ENCODE measurements around the gene AP2S1. TPM values are rescaled to one million over a fixed set of nuclear protein-coding genes. Genes with fewer than 3 reads are reported as not detected.
"Not testable (repeated sequence)": the region's sequence is repeated elsewhere in the genome, so short reads cannot be mapped to it uniquely, and the experiment has no call there.

The AP2S1 gene
- 286 and 304 TPM in 2 replicates for total RNA-seq (2014; rRNA removed; shearing (Covaris generic))

DNA sequence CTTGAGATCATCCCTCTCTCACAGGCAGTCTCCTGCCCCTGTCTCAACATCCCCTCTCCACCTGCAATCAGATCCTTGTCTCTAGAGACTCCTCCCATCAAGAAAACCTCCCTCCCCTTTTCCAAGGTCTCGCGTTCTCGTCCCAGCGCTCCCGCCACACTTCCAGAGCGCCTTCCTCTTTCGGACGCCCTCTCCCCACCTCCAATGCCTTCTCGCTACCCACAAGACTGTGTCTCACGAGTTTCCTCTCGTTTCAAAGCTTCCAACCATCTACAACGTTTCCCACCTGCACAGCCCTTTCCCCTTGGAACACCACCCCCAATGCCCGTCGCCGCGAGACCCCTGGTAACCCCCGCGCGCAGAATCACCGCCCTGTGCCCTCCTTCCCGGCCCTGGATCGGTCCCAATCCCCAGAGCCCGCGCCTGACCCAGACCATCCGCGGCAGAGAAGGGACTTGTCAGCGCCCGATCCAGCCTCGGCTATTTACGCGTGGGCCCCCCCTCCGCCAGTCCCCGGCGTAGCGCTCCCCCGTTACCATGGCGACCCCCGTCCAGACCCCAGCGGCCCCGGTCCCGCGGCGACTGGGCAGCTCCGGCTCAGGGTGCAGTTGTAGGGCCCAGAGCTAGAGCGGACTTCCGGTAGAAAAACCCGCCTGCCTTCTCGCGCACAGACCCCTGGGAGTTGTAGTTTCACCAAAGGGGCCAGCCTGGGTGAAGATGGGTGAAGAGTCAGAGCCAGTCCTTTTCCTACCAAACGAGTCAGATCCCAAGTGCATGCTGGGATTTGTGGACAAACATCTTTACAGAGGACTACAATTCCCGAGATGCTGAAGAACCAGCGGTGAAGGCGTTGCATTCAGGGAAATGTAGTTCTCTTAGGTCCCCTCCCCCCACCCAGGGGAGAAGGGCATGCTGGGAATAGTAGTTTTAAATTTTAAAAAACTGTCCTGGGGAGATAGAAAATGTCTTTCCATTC is at the start of gene AP2S1:
Gene AP2S1 (minus strand): TSS at position 619 of the 976 bp plus-strand sequence. CDS start 80 bp downstream, at position 539.
- peak within 1 kb of the TSS; percentile 67 for H3K4me3 ChIP-seq
- H3K9me3 ChIP-seq (replicated peaks): no peaks in the 10 kb centered on the region
- peak; percentile 97 to 98 for DNase-seq (ENCODE audit: low read depth in 1 of 2, low spot score in 2 of 2)
- H3K27ac ChIP-seq: peak within 1 kb of the TSS; percentile 69
- no peaks in the 10 kb centered on the region for H3K27me3 ChIP-seq (replicated peaks)
- H3K36me3 ChIP-seq: peaks cover 32% of the 10 kb centered on the region
- peaks cover 13% of the 10 kb centered on the region for H3K4me1 ChIP-seq (replicated peaks)

DNA sequence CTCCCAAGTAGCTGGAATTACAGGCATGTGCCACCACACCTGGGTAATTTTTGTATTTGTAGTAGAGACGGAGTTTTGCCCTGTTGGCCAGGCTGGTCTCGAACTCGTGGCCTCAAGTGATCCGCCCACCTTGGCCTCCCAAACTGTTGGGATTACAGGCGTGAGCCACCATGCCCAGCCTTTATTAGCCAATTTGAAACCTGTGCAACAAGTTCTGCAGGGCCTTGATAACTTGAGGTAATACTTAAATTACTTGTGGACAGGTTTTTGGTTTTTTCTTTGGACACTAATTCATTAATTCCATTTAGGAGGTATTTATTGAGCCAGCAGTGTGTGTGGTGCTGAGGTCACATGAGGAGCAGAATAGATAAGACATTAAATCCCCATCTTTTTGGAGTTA is 49.7 kb upstream of the AP2S1 start:
- H3K27ac ChIP-seq: no peak overlapping the region
- peaks cover 42% of the 10 kb centered on the region for H3K4me1 ChIP-seq (replicated peaks)
- H3K27me3 ChIP-seq (replicated peaks): no peaks in the 10 kb centered on the region
- peaks cover 8% of the 10 kb centered on the region; the same call in 1 of the 2 replicates for H3K36me3 ChIP-seq
- no peak overlapping the region for H3K4me3 ChIP-seq
- DNase-seq (ENCODE audit: low read depth in 1 of 2, low spot score in 2 of 2): no peak
- no peaks in the 10 kb centered on the region for H3K9me3 ChIP-seq (replicated peaks)

DNA sequence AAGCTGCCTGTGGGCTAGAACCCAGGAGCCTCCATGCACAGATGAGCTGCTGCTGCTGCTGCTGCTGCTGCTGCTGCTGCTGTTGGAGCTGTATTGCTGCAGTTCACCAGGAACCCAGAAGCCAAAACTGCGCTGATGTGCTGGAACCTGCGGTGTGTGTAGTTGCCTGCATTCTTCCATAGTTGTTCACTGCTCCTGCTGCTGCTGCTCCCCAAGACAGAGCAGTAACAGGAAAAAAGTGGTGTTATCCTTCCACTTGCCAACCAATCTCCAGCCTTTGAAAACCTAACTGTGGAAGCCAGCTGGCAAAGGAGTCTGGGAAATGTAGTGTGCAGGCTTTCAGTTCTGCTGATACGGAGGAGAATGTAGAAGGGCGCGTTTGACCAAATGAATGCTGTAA is 48.1 kb upstream of the AP2S1 start:
- Histone ChIP-seq H3K4me3 (no peak overlapping the region), H3K36me3 (peaks cover 8% of the 10 kb centered on the region; the same call in 1 of the 2 replicates), H3K27ac (no peak overlapping the region), H3K27me3 (replicated peaks) (no peaks in the 10 kb centered on the region), H3K4me1 (replicated peaks) (peaks cover 36% of the 10 kb centered on the region), H3K9me3 (replicated peaks) (no peaks in the 10 kb centered on the region)
- no peak for DNase-seq (ENCODE audit: low read depth in 1 of 2, low spot score in 2 of 2)

DNA sequence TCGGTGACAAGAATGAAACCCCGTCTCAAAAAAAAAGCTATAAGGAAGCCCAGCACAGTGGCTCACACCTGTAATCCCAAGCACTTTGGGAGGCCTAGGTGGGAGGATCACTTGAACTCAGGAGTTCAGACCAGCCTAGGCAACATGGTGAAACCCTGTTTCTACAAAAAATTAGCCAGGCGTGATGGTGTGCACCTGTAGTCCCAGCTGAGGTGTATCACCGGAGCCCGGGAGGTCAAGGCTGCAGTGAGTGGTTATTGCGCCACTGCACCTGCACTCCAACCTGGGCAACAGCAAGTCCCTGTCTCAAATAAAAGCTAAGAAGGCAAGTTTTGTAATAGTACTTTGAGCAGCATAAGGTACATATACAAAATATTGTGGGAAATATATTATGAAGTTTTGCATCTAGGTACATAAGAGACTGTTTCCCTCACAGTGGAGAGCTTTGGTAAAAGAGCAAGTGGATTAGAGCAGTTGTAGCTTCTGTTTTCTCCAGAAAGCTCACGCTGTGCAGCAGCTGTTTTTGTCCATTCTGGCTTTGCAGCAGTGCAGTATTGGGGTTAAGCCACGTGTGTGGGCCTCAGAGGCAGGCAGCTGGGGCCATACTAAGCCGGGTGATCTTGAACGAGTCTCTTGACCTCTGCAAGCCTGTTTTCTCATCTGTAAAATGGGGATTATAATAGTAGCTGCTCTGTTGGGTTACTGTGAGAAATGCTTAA is 45.6 kb upstream of the AP2S1 start:
- Histone ChIP-seq H3K27ac (no peak overlapping the region), H3K4me3 (no peak overlapping the region), H3K36me3 (peaks cover 8% of the 10 kb centered on the region; the same call in 1 of the 2 replicates), H3K4me1 (replicated peaks) (peaks cover 20% of the 10 kb centered on the region), H3K9me3 (replicated peaks) (no peaks in the 10 kb centered on the region), H3K27me3 (replicated peaks) (no peaks in the 10 kb centered on the region)
- no peak for DNase-seq (ENCODE audit: low read depth in 1 of 2, low spot score in 2 of 2)

DNA sequence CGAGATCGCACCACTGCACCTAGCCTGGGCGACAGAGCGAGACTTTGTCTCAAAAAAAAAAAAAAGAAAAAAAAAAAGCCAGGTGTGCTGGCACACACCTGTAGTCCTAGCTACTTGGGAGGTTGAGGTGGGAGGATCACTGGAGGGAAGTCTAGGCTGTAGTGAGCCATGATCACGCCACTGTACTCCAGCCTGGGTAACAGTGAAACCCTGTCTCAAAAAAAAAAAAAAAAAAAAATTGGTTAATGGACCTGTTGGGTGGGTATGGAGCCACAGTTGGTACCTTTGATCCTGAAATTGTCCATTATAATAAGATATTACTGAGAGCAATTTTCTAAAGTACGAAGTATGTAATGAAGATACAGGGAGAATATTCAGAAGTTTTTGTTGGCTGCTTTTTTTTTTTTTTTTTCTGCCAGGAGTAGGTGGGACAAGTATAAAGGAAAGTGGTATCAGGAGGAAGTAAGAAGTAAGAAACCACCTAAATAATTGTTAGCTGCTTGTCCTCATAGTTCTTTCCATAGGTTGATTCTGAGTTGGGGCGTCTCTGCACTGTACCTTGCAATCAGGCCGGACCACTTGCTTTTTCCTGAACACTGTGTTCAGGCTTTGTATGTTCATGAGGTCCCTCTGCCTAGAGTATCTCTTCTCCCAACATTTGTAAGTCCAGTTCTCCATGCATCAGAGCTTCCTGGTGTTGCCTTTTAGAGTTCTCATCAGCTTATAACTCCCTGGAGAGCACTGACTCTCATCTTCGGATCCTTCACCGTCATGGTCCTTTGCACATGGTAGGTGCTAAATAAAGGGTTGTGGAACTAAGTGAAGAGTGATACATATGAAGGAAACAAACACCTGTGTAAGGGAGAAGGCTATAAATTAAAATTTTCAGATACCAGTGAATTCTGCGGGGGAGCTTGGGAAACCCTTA is 41.9 kb upstream of the AP2S1 start:
- Histone ChIP-seq H3K36me3 (no peaks in the 10 kb centered on the region; the same call in 1 of the 2 replicates), H3K27me3 (replicated peaks) (no peaks in the 10 kb centered on the region), H3K9me3 (replicated peaks) (no peaks in the 10 kb centered on the region), H3K4me3 (no peak overlapping the region), H3K4me1 (replicated peaks) (peaks cover 29% of the 10 kb centered on the region), H3K27ac (no peak overlapping the region)
- DNase-seq (ENCODE audit: low read depth in 1 of 2, low spot score in 2 of 2): no peak

DNA sequence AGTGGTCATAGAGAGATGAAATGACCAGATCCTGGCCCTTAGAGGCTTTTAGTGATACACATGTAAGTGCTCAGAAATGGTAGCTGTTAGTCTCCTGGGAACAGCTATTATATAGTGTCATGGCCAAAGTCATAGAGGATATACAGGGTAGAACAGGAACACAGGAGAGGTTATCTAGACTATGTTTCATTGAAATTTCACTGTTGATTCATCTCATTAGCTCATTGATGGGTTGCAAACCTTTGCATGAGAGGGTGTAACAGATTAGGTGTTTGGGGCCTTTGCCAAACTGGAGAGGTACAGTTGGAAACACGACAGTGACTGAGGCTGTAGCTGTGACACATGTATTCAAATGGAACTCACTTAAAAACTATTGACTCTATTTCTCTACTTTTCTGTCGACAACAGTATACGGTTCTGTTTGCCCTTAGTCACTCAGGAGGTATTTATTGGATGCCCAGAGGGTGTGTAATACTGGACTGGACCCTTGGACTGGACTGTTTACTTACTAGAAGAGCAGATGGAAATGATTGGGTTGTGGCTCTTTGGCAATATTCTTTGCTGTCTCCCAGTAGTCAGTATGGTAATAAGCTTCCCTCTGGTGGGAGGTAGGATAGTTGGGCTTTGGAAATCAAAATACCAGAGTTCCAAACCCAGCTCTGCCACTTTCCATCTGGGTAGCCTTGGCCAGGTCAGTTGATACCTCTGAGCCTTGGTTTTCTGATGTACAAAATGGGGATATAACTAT is 40.0 kb upstream of the AP2S1 start:
- peak overlapping the region; percentile 47 for H3K27ac ChIP-seq
- H3K4me1 ChIP-seq (replicated peaks): peaks cover 39% of the 10 kb centered on the region
- H3K4me3 ChIP-seq: no peak overlapping the region
- no peaks in the 10 kb centered on the region; the same call in 1 of the 2 replicates for H3K36me3 ChIP-seq
- DNase-seq (ENCODE audit: low read depth in 1 of 2, low spot score in 2 of 2): peak; percentile 53 to 77
- H3K9me3 ChIP-seq (replicated peaks): no peaks in the 10 kb centered on the region
- H3K27me3 ChIP-seq (replicated peaks): no peaks in the 10 kb centered on the region

DNA sequence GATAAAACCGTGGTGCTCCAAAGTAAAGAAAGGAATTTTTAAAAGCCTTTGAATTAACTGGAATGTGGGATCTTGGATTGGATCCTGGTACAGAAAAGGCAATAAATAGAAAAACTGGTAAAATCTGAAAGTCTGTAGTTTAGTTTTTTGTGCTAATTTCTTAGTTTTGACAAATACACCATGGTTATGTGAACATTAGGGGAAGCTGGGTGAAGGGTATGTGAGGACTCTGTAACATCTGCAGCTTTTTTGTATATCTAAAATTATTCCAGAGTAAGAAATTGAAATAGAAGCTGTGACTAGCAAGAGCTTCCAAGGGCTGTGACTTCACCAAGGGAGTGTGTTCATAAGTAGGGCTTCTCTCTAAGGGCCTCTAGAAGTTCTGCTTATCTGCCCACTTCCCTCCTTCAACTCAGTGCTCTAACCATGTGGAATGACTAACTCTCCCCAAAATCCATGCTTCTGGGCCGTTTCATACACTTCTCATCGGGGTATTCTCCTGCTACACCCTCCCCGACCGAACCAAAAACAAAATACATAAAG is 36.7 kb upstream of the AP2S1 start:
- H3K4me3 ChIP-seq: no peak overlapping the region
- no peak for DNase-seq (ENCODE audit: low read depth in 1 of 2, low spot score in 2 of 2)
- peaks cover 27% of the 10 kb centered on the region for H3K4me1 ChIP-seq (replicated peaks)
- H3K36me3 ChIP-seq: no peaks in the 10 kb centered on the region
- H3K27me3 ChIP-seq (replicated peaks): no peaks in the 10 kb centered on the region
- H3K9me3 ChIP-seq (replicated peaks): no peaks in the 10 kb centered on the region
- no peak overlapping the region for H3K27ac ChIP-seq

DNA sequence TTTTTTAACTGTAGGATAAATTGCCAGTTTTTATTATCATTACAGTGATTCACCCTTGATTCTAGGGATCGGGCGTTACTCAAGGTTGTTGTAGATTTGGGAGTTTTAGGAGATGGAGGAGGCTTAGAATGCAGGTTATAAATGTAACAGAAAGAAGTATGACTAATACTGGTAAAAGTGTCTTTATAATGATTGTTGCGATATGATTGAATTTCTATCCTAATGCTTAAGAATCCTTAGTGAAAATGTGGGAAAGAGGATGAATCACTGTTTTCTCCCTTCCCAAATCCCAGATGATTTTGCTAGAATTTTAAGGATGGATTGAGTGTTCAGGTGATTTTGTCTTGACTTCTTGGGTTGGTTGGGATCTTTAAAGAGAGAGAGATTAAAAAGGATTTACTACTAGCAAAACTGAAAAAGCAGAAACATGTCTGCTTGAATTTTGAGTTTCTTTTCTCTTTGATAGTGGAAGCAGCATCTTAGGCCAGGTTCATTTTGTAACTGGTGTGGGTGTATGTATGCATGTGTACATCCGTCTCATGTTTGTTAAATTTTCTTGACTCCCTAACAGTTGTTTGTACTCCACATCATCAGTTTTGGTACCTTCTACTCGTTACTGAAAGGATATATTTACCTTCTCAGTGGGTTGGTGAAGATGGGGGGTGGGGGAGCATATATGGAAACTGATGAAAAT is 36.0 kb upstream of the AP2S1 start:
- Histone ChIP-seq H3K27me3 (replicated peaks) (no peaks in the 10 kb centered on the region), H3K4me1 (replicated peaks) (peaks cover 27% of the 10 kb centered on the region), H3K36me3 (no peaks in the 10 kb centered on the region), H3K4me3 (no peak overlapping the region), H3K27ac (no peak overlapping the region), H3K9me3 (replicated peaks) (no peaks in the 10 kb centered on the region)
- no peak for DNase-seq (ENCODE audit: low read depth in 1 of 2, low spot score in 2 of 2)

DNA sequence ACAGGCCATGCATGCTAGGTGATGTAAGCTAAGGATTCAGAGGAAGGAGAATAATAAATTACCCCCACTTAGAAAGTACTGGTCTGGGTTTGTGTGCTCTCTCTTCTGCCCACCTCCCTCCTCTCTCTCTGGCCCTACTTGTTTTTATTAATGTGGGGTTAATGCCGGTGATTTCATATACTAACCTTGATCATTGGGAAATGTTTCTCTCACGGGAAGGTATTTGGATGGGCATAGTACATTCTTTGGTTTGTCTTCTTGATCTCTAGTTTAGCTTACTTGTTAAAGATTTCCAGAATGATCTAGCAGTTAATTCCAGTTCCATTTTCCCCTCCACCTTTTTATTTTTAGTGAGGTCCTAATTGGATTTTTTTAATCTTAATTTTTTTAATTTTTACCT is 34.8 kb upstream of the AP2S1 start:
- H3K9me3 ChIP-seq (replicated peaks): no peaks in the 10 kb centered on the region
- peaks cover 5% of the 10 kb centered on the region; the same call in 1 of the 2 replicates for H3K36me3 ChIP-seq
- H3K27me3 ChIP-seq (replicated peaks): no peaks in the 10 kb centered on the region
- H3K27ac ChIP-seq: no peak overlapping the region
- no peak overlapping the region for H3K4me3 ChIP-seq
- DNase-seq (ENCODE audit: low read depth in 1 of 2, low spot score in 2 of 2): no peak
- peaks cover 26% of the 10 kb centered on the region for H3K4me1 ChIP-seq (replicated peaks)

DNA sequence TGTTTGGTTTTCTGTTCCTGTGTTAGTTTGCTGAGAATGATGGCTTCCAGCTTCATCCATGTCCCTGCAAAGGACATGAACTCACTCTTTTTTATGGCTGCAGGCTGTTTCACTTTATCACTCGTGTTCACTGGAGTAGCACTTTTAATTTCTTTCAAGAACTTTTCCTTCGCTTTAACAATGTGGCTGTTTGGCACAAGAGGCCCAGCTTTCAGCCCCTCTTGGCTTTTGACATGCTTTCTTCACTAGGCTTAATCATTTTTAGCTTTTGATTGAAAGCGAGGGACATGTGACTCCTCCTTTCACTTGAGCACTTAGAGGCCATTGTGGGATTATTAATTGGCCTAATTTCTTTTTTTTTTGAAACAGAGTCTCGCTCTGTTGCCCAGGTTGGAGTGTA is 32.1 kb upstream of the AP2S1 start:
- not testable (repeated sequence) for H3K27me3 ChIP-seq (replicated peaks); DNase-seq (ENCODE audit: low read depth in 1 of 2, low spot score in 2 of 2); H3K4me3 ChIP-seq; H3K27ac ChIP-seq; H3K36me3 ChIP-seq; H3K9me3 ChIP-seq (replicated peaks)
- peaks cover 46% of the 10 kb centered on the region for H3K4me1 ChIP-seq (replicated peaks)

DNA sequence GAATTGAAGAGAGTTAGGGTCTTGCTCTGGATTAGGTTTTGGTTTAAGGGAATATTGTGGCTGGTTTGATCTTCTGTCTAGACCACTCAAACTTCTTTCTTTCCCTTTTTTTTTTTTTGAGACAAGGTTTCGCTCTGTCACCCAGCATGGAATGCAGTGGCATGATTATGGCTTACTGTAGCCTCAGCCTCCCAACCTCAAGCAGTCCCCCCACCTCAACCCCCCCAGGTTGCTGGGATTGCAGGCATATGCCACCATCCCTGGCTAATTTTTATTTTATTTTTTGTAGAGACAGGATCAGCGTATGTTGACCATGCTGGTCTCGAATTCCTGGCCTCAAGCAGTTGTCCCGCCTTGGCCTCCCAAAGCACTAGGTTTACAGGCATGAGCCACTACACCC is 31.4 kb upstream of the AP2S1 start:
- DNase-seq (ENCODE audit: low read depth in 1 of 2, low spot score in 2 of 2): no peak
- no peaks in the 10 kb centered on the region for H3K9me3 ChIP-seq (replicated peaks)
- no peak overlapping the region for H3K27ac ChIP-seq
- peaks cover 8% of the 10 kb centered on the region; the same call in 1 of the 2 replicates for H3K36me3 ChIP-seq
- H3K4me3 ChIP-seq: no peak overlapping the region
- H3K4me1 ChIP-seq (replicated peaks): peaks cover 45% of the 10 kb centered on the region
- H3K27me3 ChIP-seq (replicated peaks): no peaks in the 10 kb centered on the region

DNA sequence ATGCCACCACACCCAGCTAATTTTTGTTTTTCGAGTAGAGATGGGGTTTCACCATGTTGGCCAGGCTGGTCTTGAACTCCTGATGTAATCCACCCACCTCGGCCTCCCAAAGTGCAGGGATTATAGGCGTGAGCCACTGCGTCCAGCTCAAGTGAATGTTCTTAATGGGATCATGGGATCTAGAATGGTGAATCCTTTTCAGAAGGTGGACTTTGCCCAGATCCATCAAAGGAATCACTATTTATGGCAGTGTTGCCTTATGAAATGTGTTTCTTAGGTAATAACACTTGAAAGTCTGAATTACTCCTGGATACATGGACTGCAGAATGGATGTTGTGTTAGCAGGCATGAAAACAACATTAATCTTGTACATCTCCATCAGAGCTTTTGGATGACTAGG is 30.4 kb upstream of the AP2S1 start:
- Histone ChIP-seq H3K4me3 (no peak overlapping the region), H3K27ac (no peak overlapping the region)

More for the DNA sequence above, 30.4 kb upstream of the AP2S1 start:
- Histone ChIP-seq H3K36me3 (peaks cover 8% of the 10 kb centered on the region; the same call in 1 of the 2 replicates), H3K4me1 (replicated peaks) (peaks cover 37% of the 10 kb centered on the region), H3K27me3 (replicated peaks) (no peaks in the 10 kb centered on the region), H3K9me3 (replicated peaks) (no peaks in the 10 kb centered on the region)
- DNase-seq (ENCODE audit: low read depth in 1 of 2, low spot score in 2 of 2): no peak

All from SJSA1 (cell line).